AG09309 (cell line): ENCODE measurements around the gene CCDC88A.

Experiments used
- DNase-seq: peaks from one replicate; pipeline ENCODE4 v3.0.0-alpha.2; 2010; ENCODE audit warnings: low read depth
- H3K4me3 ChIP-seq: 2 replicates; pipeline ENCODE4 v1.5.1; 2011; ENCODE audit warnings: mild to moderate bottlenecking, low read depth, low read length, moderate library complexity; ENCODE audit not compliant: control insufficient read depth
- CTCF ChIP-seq: IDR thresholded peaks from 2 replicates; pipeline ENCODE4 v1.5.1; 2011; ENCODE audit warnings: mild to moderate bottlenecking, low read depth, low read length, inconsistent platforms; ENCODE audit not compliant: insufficient read depth, control insufficient read depth; ENCODE audit errors: missing control alignments

CCDC88A gene

GRCh38 chr2:55437515-55438390 is 18.1 kb upstream of the CCDC88A start:
- DNase-seq = no peak
- H3K4me3 ChIP-seq = no peak overlapping the region
- TF ChIP-seq CTCF = no peak

GRCh38 chr2:55431982-55432627 is 12.4 kb upstream of the CCDC88A start:
- DNase-seq = no peak
- no peak overlapping the region for H3K4me3 ChIP-seq
- peak; percentile 51 for TF ChIP-seq CTCF

GRCh38 chr2:55430211-55430975 is 10.7 kb upstream of the CCDC88A start:
- H3K4me3 ChIP-seq = no peak overlapping the region
- no peak for TF ChIP-seq CTCF
- no peak for DNase-seq

- H3K4me3 ChIP-seq = no peak overlapping the region
- DNase-seq = no peak
- no peak for TF ChIP-seq CTCF
These were observed 8.6 kb upstream of the CCDC88A start for GRCh38 chr2:55428258-55428657.

GRCh38 chr2:55425431-55425831 is 5.8 kb upstream of the CCDC88A start:
- no peak for TF ChIP-seq CTCF
- DNase-seq = peak; percentile 67
- no peak overlapping the region for H3K4me3 ChIP-seq

GRCh38 chr2:55422876-55423665 is 3.4 kb upstream of the CCDC88A start:
- DNase-seq = no peak
- TF ChIP-seq CTCF = no peak
- no peak overlapping the region for H3K4me3 ChIP-seq
